Prostate gland (tissue), 2 donors: ENCODE results near the gene KHDC4.

Experiments
- CTCF ChIP-seq, 4 experiments: fragments of 200-600 bp in 2 of 4; fragments of 450-650 bp in 2 of 4; sonication (generic) in 2 of 4; IDR thresholded peaks; 1 replicate in 3 of 4; 2 replicates in 1 of 4; pipeline ENCODE4 v1.5.1; 2016 to 2019; ENCODE audit warnings: antibody characterized with exemption in 4 of 4, mild to moderate bottlenecking in 2 of 4, moderate library complexity in 2 of 4
- POLR2A ChIP-seq: fragments of 450-650 bp; IDR thresholded peaks from one replicate; pipeline ENCODE4 v1.6.1; 2016; ENCODE audit warnings: antibody characterized with exemption, mild to moderate bottlenecking
- POLR2AphosphoS5 ChIP-seq: sonication (generic); formaldehyde crosslinking; IDR thresholded peaks from one replicate; pipeline ENCODE4 v1.6.1; 2017; ENCODE audit warnings: antibody characterized with exemption

GRCh38 chr1:155938220-155938627 lies 4.0 kb upstream of the KHDC4 start:
- peak; percentile 17 to 73 (median 52) for TF ChIP-seq CTCF (IDR thresholded peaks at IDR 0.05)
- no peak for TF ChIP-seq POLR2A
- TF ChIP-seq POLR2AphosphoS5 = peak; percentile 25
